NCI-H1436 treated with DMSO at 0.1 percent for 48 hours (cell line): Measurements from ENCODE around the gene RMDN3.

ENCODE experiments used
- DNase-seq: peaks from one replicate; lab custom pipeline; 2025; lab: John Stamatoyannopoulos, UW

Gene RMDN3

DNA sequence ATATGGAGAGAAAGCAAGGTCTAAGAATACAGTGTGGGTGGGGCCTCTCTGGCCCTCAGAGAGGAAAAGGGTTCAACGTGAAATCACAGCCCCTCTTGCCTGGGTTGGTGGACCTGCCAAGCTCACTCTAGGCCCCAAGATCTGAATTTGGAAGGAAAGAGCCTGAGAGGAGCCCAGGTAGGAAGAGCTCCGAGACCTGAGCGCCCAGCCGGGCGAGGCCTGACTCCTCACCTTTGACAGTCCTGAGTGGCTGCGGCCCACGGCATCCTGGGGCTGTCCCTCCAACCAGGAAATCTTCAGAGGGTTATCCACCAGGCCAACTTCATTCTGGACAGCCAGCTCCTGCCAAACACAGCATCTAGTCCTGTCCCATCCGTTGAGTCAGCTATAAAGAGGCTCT is 18.4 kb upstream of the RMDN3 start:
- DNase-seq = no peak

DNA sequence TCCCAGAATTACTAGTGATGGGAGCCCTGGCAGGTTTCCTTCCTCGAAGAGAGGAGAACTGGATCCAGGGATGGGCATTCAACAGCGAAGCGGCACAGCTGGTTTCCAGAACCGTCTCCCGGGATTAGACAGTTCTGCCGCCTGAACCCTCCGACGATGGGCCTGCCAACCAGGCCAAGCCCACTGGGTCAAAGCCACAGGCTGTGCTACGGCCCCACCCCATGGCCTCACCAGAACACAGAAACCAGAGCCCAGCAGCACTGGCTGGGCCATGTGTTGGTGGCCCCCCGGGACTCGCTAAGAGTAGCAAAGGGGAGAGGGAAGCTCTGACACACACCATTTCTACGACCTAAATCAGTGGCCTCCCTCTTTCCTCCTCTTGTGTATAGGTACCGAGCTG is 17.0 kb upstream of the RMDN3 start:
- no peak for DNase-seq

DNA sequence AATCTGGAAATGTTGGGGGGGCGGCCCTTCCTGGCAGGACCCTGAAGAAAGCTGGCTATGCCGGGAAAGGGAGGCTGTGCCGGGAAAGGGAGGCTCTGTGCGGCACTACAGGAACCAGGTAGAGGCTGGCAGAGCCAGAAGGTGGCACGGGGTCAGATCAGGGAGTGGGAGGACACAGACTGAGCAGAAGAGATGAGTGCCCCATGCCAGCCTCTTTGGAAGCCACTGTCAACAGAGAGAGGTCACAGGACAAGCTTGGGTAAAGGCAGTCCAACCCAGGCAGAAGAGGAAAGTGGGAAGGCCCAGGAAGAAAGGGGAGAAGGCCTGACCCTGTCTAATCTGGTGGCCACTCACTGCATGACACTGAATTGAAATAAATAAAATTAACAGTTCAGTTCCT is 16.2 kb upstream of the RMDN3 start:
- DNase-seq = no peak

DNA sequence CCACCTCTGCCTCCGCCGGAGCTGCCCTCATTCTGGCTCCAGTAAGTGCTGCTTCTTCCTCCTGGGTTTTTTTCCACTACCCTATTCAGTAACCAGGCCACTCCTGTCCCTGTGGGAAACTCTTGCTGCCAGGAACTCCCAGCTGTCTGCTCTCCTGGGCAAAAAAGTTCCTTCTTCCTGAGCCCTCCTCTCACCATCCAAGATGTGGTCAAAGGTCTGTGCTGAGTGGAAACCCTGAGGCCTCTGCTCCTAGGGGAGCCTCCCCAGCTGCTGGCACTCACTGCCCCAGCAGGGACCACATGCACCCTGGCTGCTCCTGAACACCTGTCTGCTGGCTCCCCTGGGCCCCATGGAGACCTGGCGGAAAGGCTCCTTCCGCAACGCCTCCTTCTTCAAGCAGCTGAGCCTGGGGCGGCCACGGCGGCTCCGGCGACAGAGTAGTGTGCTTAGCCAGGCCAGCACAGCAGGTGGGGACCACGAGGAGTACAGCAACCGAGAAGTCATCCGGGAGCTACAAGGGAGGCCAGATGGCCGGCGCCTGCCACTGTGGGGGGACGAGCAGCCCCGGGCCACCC is 15.2 kb upstream of the RMDN3 start:
- no peak for DNase-seq

DNA sequence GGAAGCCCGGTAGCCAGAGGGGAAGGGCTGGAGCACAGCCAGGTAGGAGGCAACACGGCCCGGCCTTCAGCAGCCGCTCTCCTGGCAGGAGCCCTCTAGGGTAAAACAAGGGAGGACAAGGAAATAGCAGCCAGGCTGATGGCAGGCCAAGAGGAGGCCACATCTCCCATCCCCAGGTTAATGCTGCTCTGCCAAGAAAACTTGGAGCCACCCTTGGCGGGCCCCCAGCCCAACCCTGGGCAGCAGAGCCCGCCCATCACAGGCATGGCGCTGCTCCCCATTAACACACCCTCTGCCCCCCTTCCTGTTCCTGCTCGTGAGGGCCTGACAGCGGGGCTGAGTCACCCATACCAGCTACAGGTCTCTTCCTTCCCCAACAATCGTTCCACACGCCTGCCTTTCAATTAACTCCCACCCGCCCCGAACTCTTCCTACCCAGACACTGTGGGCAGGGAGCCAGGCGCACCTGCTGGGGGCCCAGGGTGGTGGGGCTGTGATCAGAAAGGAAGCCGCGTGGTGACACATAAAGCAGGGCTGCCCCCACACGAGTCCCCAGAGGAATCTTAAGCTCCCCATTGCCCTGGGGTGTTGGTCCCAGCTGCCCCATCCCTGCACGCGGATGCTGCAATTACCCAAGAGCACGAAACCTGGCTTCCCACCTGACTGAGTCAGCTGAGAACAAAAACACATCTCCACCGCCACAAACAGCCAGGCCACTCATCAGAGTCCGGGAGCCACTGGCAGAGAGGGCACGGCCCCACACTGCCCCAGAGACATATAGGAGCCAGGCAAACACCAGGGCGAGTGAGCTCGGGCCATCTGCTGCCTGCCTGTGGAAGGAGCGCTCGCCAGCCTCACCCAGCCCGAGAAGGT is 14.5 kb upstream of the RMDN3 start, which contains the start of gene C15orf62:
TSS of gene C15orf62 (plus strand) at position 707 of the 873 bp plus-strand sequence. CDS start 516 bp downstream, outside the sequence.
- peak; percentile 68 for DNase-seq

DNA sequence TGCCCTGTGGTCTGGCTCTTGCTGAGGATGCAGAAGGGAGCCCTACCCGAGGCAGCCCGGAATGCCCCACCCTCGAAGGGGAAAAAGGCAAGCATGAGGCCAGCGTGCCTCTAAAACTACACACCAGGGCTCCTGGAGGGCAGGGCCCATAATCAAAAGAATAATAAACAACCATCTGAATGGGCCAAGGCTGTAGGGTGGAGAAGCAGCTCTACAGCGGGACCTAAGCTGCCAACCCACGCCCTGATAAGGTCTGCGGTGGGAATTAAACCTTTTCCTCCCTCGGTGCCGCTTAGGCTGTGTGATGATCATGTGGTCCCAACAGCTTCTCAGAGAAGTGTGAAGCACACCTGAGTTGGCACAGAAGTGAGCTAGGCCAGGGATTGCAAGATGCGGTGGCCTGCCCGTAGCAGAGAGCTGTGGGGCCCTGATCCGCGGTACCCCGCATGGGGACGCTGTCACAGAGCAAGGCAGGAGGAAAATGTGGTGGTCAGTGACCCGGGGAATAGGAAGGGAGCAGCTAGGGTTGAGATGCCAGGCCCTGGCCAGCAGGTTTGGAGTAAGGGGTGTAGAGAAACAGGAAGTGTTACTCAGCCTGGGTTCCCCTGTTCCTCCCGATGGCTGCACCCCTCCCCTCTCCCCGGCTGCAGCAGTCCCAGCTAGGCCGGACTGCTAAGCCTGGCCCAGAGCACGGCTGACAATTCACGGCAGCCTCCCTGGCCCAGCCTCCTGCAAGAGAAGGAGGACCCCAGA is 13.6 kb upstream of the RMDN3 start:
- no peak for DNase-seq

DNA sequence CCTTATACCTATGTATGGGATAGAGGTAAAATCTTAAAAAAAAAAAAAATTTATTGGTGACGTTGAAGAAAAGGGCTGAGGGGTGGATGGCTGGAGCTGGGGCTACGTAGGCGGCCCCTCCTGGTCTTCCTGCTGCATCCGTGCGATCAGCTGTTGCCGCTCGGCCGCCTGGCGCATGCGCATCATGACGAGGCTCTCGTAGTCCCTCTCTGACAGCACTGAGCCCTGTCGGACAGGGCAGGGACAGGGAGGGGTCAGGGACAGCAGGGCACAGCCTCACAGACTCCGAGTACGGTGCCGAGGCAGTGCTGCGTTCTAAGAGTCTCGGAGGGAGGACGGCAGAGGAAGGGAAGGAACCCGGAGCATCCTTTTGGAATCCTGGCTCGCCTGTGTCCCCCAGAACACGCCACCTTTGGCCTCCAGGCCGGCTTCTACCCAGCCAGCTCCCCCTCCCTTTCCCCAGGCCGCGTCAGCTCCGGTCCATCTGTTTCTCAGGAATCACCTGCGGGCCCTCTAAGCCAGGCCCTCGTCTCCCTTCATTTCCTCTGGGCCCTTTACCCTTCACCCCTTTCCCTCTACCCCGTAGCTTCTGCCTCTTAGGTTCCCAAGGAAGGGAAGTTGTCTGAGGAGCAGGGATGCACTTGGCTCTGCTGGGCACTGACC is 12.9 kb upstream of the RMDN3 start:
- no peak for DNase-seq

DNA sequence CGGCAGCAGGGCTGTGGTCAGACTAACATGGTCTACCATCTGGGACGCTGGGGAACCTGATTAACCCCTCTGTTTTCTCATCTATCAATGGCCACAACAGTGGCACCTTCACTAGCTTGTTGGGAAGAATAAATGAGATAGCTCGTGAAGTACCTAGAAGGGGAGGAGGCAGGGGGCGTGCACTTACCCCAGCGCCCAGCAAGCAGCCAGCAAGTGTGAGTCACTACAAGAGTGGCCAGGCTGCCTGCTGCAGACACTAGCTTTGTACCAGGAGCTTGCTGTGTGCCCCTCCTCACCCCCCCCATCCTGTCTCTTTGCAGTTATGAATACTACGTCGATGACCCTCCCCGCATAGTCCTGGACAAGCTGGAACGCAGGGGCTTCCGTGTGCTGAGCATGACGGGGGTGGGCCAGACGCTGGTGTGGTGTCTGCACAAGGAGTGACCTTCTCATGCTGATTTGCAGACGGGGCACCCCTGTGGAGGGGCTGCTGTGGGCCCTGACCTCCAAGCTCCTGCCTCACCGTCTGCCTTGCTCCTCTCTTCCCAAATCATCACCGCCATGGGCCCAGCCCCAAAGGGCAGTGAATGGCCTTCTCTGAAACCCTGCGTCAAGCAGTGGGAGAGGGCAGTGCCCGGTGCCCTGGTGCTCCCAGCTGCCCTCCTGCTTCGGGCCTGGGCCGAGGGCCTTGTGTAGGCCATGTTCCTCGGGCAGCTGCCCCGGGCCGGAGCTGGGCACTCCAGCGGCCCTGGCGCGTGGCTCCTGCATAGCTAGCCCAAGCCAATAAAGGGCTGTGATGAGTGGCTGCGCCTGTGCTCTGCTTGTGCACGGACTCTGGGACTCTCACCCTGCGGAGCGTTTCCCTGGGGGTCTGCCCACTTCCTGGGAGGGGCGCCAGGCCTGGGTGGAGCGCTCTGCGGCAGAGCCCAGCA is 12.1 kb upstream of the RMDN3 start:
- no peak for DNase-seq

DNA sequence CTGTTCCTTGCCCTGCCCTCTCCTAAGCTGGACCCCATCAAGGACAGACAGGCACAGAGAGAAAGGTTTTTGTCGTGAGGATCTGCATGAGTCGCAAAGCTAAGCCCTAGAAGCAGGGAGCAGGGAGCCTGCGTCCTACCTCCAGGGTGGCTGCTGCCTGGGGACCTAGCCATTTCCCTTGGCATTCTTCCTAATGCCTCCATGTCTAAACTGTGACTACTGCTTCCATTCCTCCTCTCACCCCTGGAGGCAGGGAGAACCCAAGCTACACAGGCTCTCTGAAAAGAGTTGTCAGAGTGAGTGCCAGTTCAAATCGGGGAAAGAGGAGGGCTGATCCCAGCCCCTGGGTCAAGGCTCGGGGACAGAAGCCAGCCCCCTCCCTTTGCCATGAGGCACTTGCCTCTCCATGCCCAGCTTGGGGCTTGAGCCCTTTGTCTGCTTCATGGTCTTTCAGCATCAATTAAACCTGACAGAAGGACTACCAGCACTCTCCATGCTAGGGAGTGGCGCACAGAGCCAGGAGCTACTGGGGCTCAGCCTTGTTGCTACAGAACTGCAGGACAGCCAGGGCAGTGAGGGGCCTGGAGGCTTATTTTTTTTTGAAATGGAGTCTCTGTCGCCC is 11.3 kb upstream of the RMDN3 start:
- DNase-seq = no peak

DNA sequence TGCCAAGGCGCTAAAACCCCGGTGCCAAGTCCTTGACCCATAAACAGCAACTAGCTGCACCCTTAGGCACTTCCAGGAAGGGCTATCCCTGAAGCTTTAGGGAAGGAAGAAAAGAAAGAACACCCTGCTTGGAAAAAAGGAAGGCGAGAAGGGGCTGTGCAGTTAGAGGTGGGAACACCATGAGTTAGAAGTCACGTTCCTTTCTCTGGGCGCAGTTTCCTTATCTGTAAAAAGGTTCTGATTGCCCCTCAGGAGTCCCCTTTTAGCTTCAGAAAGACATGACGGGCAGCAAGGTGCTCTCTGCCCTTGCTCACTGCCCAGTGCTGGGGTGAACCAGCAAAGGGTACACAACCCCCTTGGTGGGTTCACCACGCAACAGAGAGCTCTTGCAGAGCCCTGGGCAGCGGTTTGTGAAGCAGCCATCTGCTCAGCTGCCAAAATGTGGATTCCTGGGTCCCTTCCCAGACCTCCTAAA is 9.6 kb upstream of the RMDN3 start:
- no peak for DNase-seq

DNA sequence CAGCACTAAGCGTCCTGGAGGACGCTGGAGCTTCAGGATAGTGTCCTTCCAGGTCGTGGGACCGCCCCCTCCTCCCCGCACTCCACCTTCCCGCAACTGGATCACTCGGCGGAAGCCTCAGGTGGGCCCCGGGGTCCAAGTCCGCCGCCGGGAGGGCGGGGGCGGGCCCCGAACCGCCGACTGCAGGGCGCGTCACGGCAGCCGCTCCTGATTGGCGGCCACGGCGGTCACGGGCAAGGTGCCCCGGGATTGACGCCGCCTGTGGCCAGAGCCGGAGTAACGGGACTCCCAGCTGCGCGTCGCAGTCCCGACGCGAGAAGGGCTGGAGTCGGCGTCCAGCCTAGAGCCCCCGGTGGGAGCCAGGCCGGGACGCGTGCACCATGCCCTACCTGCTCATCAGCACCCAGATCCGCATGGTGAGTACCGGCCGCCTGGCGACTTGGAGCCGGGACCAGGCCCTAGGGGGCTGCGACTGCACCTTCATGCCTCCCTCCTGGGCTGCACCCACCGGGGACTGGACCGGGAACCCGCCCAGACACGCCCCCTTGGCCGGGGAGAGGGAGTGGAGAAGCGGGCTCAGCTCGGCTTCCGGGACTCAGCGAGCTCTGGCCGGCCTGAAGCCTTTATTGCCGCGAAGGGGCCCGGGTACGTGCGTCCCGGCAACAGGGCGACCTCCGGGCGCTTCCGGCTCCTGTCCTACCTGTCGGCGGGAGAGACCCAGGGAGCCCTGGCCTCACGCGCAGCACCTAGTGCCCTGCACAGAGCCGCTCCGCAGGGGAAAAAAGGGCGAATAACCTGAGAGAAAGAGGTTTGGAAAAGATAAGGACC is 9.0 kb upstream of the RMDN3 start, which contains the start of gene GCHFR:
TSS of gene GCHFR (plus strand) at position 268 of the 828 bp plus-strand sequence. CDS start at position 381, 113 bp downstream.
- no peak for DNase-seq

DNA sequence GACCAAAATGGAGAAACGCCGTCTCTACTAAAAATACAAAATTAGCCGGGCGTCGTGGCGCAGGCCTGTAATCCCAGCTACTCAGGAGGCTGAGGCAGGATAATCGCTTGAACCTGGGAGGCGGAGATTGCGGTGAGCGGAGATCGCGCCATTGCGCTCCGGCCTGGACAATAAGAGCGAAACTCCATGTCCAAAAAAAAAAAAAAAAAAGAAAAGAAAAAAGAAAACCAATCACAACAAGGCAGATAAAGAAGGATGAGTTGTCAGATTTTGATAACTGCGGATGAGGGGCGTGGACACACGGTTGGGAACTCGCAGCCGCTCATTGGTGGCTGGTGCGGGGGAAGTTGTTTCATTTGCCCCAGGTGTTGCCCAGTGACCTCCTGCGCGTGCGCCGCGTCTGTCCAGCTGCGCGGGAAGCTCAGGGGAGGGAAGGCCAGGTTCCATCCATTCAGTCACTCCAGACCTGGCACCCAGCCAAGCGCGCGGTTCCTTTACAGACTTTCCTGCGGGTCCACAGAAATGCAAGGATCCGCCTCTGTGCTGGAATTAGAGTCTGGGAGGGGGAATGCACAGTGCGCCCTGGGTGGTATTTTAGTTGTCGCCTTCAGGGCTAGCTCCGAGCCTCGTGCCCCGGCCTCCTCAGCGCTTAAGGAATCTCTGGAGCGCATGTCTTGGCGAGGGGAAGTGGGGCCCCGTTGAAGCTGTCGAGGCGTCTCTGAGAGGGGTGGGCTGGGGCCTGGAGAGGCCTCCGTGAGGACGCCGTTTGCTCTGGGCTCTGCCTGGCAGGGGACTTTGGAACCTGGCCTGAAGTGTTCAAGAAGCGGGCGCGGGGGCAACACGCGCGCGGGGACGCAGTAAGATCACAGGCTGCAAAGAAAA is 8.1 kb upstream of the RMDN3 start:
- peak; percentile 38 for DNase-seq

DNA sequence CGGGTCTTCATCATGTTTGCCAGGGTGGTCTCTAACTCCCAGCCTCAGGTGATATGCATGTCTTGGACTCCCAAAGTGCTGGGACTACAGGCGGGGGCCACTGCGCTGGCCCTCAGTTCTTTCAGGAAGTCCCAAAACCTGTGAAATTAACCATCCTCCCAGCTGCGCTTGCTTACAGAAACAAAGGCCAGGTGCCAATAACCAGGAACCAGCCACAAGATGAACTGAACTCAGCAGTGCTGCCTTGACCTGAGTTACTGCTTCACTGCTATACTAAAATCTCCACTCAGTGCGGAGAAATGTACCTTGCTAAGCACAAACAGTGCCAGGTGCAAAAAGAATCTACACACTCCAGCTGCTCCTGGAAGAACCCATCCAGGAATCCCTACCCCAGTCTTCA is 4.9 kb upstream of the RMDN3 start:
- no peak for DNase-seq

DNA sequence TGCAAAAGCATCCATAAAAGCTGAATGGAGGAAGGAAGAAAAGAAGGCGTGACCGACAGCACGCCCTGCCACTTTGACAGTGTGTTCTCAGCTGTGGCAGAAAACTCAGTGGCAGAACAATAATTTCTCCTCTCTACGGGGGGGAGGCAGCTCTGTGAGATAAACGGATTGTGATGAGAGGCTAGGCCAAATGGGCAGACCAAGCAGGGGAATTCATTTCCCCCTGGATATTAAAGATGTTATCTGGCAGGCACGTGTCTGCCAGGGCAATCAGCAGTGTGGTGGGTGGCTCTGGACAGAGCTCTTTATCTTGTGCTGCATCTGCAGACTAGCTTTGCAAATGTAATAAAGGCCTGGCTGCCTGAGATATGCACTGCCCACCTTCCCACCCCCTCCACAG is 1.9 kb upstream of the RMDN3 start:
- DNase-seq = no peak

DNA sequence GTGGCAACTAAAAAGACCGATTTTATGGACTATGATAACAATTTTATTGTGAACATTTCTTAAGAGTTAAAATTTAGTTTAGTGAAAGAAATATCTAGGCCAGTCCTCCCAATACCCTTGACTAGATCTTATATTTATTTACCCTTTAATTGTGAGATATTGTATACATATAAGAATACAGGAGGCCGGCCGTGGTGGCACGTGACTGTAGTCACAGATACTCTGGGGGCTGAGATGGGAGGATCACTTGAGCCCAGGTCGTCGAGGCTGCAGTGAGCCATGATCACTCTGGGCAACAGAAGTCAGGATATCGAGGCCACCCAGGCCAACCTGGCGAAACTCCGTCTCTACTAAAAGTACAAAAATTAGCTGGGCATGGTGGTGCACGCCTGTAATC is 756 bp upstream of the RMDN3 start:
- no peak for DNase-seq

DNA sequence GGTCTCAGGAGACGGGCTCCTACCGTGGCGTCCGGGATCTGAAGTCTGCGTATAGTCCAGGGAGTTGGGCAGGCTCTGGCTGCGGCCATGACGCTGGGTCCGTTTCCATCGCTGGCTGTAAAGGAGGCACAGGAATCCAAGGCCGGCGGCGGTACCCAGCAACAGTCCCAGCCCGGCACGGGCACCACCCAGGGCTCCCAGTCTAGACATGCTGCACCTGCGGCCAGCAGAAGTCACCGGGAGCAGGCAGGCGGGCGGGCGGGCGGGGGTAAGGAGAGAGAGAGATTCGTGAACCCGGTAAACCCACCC is 526 bp downstream of the RMDN3 start:
- DNase-seq = no peak

DNA sequence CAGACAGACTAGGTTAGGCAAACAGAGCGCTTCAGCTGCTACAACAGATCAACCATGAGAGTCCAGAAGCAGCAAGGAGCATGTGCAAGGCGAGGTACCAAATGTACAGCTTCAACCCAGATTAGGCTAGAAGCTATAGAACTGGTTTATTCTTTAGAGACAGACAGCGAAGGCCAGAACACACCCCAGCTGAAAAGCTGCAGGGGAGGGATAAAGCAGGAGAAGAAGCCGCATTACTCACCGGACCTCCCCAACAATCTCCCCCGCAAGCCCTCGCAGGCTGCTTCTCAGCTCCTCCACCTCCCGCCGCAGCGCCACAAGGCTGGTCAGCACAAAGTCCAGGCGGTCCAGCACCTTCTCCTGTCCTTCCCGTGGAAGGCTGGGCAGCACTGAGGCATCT is 3.3 kb downstream of the RMDN3 start:
- DNase-seq = no peak

DNA sequence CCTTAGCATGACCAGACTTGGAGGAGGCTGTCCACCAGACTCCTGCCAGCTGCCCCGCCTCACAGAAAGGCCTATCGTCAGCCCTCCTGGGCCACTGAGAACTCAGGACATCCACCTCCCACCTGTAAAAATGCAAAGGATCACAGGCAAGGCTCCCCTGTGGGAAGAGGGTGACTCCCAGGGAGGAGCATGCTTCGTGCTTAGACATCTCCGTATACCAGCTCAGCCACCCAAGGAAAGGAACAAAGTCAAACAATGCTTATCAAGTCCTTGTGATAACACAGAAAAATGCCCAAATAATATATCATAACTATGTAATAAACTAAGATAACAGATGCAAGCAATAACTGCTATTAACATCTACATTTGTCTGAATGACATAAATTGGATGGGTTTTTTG is 4.2 kb downstream of the RMDN3 start:
- DNase-seq = no peak

DNA sequence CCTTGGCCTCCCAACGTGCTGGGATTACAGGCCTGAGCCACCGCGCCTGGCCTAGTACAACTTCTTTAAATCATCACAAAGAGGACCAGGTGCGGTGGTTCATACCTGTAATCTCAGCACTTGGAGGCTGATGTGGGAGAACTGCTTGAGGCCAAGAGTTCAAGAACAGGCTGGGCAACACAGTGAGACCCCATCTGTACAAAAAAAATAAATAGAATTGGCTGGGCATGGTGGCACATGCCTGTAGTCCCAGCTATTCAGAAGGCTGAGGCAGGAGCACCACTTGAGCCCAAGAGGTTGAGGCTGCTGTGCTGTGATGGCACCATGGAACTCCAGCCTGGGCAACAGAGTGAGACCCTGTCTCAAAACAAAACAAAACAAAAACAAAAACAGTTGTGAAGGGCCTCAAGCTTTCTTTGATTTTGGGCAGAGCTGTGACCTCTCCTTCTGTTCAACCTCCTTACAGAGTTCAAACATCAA is 5.9 kb downstream of the RMDN3 start:
- DNase-seq = no peak
